Left colon (tissue), 2 donors: ENCODE measurements around the gene SYPL1. TPM values are rescaled to one million over a fixed set of nuclear protein-coding genes. Genes with fewer than 3 reads are reported as not detected.
"Not testable (repeated sequence)": the region's sequence is repeated elsewhere in the genome, so short reads cannot be mapped to it uniquely, and the experiment has no call there.

Experiments used
- ATAC-seq: fragments of 200-7000 bp; cut with Tn5 transposase; one replicate; pipeline ENCODE4 v1.9.1; 2020; ENCODE audit warnings: mild to moderate bottlenecking, moderate library complexity
- DNase-seq, 2 donors: peaks; one replicate each; pipeline ENCODE4 v3.0.0-alpha.2; 2020
- intact Hi-C, 2 donors: fragments of 100-400 bp; cut with DNase I in 1 of 2; cut with micrococcal nuclease in 1 of 2; formaldehyde crosslinking; loops; one replicate each; pipeline versions ENCODE4 v1.11.2 to v1.14.0; 2022; cut with DNase I, micrococcal nuclease
- long read RNA-seq: library from polyadenylated mRNA; unstranded; transcript quantifications from one replicate; pipeline ENCODE4 v2.0.0, GENCODE V29; 2021
- total RNA-seq, 2 donors: library from RNA; stranded (reverse); fragmentation: NEBNext Ultra II Directional; extraction: Animal tissue kit (Norgen Biotek cat#: 25700); gene quantifications; one replicate each; pipeline ENCODE4 v1.2.1, GENCODE V29; 2021
- donor health status: DM: no; HTN: no; CAD: no.
- donor health status: DM: yes; HTN: yes; CAD: no.

Gene SYPL1
- 10 to 100 TPM; 71.9 to 84.2 TPM for total RNA-seq
- long read RNA-seq, transcript SYPL1-202 (5 exons, 2,151 nt) = major isoform, 242 of 275 reads
- long read RNA-seq, transcript SYPL1-205 (6 exons, 1,193 nt) = minor isoform, 8 of 275 reads
- long read RNA-seq, partial matches to known transcripts = 10 of 275 reads
- long read RNA-seq, other reads (novel, unspliced or antisense) = 14 of 275 reads

DNA sequence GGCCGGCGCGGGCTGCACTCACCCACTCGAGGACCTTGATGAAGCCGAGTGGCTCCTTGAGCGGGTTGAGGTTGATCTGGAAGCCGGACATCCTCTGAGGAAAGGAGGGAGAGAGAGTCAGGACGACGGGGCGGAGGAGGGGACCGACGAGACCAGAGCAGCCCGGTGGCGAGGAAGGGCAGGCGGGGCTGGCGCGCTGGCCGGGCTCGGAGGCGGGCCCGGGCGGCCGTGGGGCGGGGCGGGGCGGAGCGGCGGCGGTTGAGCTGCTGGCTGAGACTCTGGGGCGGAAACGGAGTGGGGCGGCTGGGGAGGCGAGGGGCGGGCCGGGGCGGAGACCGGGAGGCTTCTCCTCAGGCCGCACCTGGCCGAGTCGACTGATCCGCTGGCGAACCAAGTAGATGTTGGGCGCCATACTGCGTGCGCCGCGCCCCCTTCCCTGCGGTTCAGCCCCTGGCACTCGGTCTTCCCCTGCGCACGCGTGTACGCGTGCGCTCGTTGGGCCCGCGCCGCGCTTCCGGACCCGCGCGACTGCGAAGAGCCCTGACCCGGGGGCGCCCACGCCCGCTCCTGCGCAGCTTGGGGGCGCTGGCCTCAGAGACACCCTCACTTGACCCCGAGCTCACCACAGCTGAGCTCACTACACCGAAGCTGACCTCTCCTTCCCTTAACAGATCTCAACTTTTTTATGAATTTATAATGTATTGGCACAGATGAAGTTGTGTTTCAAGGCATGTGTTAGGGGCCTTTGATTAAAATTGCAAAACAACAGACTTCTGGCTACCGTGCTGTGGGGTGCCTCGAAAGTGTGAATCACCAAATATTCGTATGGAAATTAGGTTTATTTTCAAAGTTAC lies at the start of gene SYPL1:
SYPL1 (minus strand) TSS at position 195 of the 854 bp plus-strand sequence; CDS start at position 91, 104 bp downstream.
- DNase-seq (peak; percentile 94 to 95), ATAC-seq (peak; percentile 91)

DNA sequence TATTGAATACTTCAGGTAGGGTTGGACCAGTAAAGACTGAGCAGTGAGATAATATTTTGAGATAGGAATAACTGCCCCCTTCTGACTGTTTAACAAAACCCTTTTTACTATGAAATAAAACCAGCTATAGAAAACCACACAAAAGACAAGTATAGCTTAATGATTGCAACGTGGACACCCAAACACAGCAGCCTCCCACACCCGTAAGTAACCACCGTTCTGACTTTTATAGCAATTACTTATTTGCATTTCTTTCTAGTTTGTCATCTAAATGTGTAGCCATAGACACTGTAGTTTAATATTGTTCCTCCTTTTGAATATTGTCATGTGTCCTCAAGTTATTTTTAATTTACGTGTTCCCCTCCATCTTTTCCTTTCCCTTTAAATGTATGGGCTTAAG lies 42.9 kb upstream of the SYPL1 start:
- DNase-seq (no peak), ATAC-seq (no peak)
- intact Hi-C loops = loop anchor here in 1 of 2 donors (2.0 kb wide), 1 partner anchor 98 kb away; no protein-coding TSS in a partner anchor

More for the DNA sequence above, at the start of gene SYPL1:
- intact Hi-C loops = loop anchor here in 1 of 2 donors (5.0 kb wide), 1 partner anchor 55 kb away; no protein-coding TSS in a partner anchor

DNA sequence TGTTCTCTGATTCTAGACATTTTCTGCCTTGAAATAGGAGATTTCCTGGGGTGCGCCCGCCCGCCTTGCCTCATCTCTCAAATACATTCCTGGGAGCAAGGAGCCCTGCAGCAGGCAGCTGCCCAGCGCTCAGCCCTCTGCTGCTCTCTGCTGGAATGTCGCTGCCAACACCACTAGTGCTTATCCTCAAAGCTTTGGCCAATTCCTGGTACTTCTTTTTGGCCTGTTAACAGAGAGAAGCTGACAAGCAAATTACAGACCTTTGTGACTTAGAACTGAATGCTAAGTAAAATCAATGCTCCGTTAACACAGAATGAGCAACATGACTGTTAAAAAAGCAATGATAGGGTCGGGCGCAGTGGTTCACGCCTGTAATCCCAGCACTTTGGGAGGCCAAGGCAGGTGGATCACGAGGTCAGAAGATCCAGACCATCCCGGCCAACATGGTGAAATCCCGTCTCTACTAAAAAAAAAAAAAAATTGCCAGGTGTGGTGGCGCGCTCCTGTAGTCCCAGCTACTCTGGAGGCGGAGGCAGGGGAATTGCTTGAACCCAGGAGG lies 41.9 kb upstream of the SYPL1 start:
- DNase-seq (peak; percentile 63 to 83), ATAC-seq (peak; percentile 99)
- intact Hi-C loops = loop anchor here (2.0 to 5.0 kb wide), 2 partner anchors 97 kb away; no protein-coding TSS in a partner anchor

DNA sequence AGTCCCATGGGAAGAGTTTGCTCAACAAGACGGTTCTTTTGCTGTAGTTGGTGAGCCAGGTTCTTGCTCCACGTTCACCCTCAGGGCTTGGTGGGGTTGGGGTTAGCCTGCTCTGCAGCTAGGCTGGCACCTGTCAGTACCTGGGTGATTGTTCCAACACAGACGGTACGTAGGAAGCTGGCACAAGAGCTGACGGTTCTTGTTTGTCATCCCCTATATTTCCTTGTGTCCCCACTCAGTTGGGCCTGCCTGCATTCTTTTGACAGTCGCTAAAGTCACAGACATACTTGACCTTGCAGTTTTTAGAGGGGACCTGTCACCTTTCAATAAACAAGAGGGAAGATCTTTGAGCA lies 40.2 kb upstream of the SYPL1 start:
- DNase-seq (no peak), ATAC-seq (no peak)
- intact Hi-C loops = loop anchor here in 1 of 2 donors (5.0 kb wide), 1 partner anchor 95 kb away; no protein-coding TSS in a partner anchor

DNA sequence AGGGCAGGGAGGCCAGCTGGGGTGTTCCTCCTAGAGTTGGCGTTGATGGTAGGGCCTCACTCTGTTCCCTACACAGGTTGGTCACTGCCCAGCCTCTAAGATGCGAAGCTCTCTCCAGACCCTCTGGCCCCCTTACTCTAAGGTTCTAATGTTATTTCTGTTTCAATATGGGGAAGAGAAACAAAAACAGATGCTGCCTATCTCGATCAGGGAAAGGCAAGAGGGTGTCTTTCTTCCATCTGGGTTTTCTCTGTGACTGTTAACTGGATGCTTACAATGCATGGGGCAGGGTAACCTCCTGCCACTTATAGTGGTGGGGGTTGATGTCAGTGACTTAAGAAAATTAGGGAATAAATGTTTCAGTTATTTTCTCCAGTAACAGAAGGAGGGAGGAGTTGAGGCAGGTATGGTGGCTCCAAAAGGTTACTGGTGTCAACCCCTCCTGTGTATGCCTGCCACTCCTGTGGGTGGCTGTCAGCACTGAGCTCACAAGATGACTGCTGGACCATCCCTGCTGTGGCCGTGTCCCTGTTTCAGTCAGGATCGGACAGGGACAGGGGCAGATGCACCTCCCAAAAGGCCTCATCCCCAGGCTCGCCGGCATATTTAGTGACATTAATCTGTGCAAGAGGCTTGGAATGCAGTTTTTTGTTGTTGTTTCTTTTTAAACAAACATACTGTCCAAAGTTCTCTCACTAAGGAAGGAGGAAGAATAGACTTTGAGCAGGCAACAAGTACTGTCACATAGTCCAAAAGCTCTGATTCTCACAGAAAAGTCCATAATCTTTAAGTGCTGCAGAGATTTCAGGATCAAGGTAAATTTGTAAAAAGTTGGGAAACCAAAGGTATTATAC lies 39.6 kb upstream of the SYPL1 start:
- DNase-seq (no peak), ATAC-seq (peak; percentile 56)
- intact Hi-C loops = loop anchor here in 1 of 2 donors (5.0 kb wide), 1 partner anchor 94 kb away; no protein-coding TSS in a partner anchor

DNA sequence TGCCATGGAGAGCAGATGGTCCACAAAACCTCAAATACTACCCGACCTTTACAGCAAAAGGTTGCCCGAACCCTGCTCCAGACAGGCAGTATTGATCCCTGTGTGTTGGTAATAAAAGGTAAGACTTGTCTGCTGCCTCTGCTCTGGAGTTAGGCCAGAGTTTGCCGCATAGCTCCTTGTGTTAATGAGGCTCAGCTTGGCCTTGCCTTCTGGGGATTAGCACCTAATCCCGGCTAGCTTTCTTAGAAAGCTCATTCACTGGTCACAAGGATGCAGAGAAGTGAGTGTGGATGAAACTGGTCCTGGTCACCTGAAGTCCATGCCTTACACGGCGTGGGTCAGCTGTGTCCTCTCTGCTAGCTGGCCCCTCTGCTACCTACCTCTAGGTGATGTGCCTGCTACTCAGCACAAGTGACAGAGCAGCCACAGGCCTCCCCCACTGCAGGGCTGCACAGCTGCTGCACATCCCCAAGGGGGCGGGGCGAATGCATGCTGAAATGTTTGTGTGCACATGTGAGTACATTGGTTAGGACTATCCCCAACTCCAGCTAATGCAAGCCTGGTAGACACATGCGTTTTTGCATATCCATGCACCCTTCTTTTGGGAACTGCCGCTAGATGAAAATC lies 31.7 kb upstream of the SYPL1 start:
- ATAC-seq (no peak), DNase-seq (no peak)
- intact Hi-C loops = no loop called here

DNA sequence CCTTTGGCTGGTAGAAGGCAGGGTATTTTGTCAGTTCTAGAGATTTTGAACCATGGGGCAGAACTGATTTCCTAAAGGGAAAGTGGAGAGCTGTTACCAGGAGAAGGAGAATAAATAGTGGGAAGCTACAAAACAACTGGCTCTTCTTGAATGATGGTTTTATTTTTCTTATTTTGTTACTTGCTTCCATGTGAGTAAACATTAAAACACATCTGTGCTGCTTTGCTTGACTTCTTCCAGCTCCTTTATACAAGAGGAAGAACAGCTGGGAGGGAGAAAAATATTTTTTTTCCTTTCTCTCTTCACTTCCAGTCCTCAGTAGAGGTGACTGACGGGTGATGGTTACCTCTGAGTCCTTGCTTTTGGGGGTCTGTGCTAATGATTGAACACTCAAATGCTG lies 30.0 kb upstream of the SYPL1 start:
- intact Hi-C loops = no loop called here
- DNase-seq (no peak), ATAC-seq (no peak)

DNA sequence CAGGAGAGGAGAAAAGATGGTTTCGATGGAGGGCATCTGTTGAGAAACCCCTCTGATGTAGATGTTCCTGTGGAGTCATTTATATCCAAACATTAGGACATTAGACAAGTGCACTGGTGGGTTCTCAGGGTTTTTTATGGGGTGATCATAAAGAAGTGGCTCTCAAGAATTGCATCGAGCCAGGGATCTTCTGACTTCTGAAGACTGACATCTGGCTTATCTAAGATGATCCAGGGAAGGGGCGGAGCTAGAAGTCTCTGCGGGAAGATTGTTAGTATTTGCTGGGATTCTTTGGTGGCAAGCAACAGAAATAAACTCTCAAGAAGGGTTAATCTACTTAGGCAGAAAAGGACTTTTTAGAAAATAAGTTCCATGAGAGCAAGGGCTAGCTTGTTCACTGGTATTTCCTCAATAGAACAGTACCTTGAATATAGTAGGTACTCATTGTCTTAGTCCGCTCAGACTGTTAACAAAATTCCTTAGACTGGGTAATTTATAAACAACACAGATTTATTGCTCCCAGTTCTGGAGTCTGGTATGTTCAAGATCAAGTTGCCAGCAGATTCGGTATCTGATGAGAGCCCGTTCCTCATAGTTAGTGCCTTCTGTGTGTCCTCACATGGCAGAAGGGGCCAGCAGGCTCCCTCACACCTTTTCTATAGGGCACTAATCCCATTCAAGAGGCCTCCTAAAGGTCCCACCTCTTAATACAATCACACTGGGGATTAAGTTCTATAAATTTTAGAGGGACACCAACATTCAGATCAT lies 28.5 kb upstream of the SYPL1 start:
- ATAC-seq = no peak

DNA sequence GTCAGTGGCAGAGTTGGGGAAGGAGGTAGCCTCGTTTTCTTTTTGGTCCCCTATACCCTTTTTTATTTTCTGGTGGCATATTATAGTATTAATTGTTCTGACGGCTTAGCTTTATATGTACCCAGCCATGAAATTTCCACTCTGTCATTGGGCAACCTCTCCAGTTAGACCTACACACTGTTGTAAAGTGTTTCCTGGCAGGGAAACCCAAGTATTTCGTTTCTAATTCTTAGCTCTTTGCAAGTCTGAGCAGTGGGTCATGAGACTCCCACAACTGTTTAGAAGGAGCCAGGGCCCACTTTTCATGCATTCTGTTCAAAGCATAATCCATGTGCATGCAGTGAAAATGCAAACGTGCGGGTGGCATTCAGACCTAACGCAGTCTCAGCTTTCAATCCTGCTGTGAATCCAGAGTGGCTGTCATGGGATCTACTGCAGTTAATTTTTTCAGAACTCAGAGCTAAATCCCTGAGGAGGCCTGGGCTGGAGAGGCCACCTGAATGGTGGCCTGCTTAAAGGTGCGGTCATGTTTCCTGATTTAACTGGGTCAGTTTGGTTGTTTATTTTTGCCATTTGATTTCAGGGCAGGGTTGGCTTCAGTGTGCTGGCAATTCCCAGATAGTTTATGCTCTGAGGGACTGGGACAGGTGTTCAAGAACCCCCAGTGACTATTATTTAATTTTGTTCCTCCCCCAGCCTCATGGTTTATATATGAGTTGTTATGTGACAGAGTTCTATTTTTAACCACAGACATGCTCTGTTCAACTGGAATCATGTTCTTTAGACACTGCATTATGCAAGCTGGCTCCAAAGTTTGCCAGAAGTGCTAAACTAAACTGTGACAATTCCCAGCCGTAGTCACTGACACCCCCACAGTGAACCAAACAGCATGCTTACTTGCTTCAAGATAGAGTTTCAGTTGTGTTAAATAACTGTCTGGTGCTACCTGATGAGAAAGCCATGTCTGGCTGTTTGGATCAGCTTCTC lies 27.4 kb upstream of the SYPL1 start:
- ATAC-seq (no peak), DNase-seq (peak in 1 of 2 donors; percentile 43)
- intact Hi-C loops = no loop called here

More for the DNA sequence above, 28.5 kb upstream of the SYPL1 start:
- intact Hi-C loops = no loop called here
- DNase-seq = no peak

DNA sequence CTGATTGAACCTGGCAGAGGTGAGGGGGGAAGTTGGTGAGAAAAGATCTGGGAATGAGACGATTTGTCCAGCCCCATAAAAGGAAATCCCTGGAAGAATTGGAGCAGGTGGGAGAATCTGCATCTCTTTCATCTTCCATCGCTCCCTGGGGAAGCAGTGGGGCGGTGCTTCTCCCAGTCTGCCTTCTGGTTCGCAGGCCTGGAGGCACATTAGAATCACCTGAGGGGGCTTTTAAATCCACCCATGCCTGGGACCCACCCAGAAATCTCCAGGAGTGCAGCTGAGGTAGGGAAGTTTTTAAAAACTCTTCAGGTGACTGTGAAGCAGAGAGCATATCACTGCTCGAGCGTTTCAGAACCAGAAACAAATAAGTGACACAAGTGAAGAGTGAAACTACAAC lies 26.7 kb upstream of the SYPL1 start:
- ATAC-seq = no peak
- DNase-seq = no peak
- intact Hi-C loops = no loop called here

DNA sequence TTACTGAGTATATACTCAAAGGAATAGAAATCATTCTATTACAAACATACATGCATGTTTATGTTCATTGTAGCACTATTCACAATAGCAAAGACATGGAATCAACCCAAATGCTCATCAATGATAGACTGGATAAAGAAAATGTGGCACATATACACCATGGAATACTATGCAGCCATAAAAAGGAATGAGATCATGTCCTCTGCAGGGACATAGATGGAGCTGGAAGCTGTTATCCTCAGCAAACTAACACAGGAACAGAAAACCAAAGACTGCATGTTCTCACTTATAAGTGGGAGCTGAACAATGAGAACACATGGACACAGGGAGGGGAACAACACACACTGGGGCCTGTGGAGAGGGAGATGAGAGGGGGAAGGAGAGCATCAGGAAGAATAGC lies 26.1 kb upstream of the SYPL1 start:
- DNase-seq, ATAC-seq, intact Hi-C loops: not testable (repeated sequence)

DNA sequence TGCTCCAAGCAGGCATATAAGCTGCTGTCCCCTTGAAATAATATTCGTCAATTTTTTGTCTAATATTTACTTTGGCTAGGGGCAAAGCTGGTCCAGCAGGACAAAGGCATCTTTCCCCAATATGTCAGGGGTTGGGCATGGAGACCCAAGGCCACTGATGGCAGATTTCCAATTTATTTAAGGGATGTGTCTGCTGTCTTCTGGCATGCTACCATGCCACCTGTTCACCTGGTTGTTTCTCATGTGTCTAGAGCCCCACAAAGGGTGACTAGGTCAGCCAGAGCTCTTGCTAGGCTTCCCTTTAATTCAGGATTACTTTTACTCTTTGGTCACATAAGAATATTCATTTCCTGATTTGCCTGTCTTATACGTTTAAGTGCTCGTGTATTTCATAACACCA lies 22.1 kb upstream of the SYPL1 start:
- intact Hi-C loops = no loop called here
- DNase-seq (no peak), ATAC-seq (no peak)

DNA sequence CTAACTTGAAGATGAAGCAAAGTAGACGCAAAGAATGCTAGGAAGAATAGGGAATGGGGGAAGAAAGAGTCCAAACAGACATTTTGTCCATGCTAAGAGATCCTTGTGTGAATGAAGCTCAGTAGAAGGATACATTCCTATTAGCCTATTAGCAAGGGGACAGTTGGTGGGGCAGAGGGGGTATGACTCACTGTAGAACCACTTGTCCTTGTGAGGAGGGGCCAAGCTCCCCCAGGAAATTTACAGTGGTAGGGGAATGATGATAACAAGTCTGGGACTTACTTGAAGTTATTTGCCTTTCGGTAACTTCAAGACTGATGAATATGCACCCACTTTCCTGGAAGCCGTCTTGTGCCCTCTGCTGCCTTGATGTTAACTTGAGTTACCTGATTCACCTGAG lies 17.2 kb upstream of the SYPL1 start:
- DNase-seq (no peak), ATAC-seq (no peak)
- intact Hi-C loops = no loop called here

DNA sequence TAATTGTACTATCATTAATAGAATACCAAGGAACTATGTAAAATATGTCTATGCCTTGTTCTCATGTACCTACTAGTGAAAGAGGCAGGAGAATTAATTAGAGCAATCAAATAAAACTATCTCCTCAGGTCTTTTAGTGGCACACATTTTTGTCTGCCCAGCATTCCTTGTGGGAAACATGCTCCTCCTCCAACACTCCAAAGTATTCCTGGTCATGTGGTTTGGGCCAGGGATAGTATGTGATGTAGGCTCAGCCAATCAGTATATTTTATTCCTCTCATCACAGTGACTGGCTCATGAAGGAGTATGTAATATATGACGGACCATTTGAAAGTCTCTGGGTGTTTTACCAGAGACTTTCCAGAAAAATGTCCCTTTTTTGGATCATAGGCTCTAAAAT lies 16.7 kb upstream of the SYPL1 start:
- intact Hi-C loops = no loop called here

DNA sequence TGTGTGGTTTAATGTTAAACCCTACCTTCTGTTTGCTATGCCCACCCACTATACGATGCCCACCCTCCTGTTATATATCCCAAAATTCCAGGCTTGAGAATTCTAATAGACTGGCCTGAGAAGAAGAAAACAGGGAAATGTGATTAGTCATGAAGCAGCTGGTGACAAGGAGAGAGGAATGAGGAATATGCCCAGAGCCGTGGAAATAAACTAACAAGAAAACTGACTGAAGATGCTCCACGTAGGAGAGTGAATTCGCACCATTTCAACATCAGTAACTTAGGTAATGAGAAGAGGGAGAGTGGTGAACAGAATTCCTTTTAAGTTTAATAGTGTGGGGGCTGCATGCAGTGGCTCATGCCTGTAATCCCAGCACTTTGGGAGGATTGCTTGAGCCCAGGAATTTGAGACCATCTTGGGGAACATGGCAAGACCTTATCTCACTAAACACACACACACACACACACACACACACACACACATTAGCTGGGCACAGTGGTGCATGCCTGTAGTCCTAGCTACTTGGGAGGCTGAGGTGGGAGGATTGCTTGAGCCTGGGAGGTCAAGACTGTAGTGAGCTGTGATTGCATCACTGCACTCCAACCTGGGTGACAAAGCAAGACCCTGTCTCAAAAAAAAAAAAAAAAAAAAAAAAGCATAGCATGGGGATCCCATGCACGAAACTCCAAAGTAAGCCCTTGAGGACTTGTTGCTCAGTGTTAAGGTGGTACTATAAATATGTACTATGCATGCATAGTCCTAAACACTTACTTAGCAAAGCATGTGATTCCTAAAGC lies 16.1 kb upstream of the SYPL1 start:
- DNase-seq = no peak
- no peak for ATAC-seq
- intact Hi-C loops = no loop called here

More for the DNA sequence above, 16.7 kb upstream of the SYPL1 start:
- no peak for ATAC-seq
- no peak for DNase-seq
